Measurements from ENCODE around the gene AKAIN1.

Gene AKAIN1, protein sequence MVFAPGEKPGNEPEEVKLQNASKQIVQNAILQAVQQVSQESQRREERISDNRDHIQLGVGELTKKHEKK

DNA sequence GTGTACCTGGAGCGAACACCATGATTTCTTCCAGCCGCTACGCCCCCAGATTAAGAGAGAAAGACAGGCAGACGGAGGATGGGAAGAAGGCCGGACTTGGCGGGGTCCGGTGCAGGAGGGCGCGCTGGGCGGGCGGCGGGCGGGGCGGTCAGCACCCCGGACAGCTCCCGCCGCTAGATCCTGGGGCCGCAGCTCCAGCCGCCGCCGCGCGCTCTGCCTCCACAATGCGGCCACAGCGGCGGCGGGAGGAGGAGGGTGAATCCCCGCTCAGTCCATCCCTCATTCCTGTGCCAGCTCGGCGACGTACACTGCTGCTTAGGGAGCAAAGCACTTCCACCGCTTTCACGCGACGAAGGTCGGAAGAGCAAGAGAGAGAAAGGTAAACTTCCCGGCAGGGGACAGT is at the start of gene AKAIN1:
TSS of gene AKAIN1 (minus strand) at position 226 of the 403 bp plus-strand sequence. CDS start at position 22, 204 bp downstream.
- peak; percentile 9 for DNase-seq (ENCODE audit: low spot score)

DNA sequence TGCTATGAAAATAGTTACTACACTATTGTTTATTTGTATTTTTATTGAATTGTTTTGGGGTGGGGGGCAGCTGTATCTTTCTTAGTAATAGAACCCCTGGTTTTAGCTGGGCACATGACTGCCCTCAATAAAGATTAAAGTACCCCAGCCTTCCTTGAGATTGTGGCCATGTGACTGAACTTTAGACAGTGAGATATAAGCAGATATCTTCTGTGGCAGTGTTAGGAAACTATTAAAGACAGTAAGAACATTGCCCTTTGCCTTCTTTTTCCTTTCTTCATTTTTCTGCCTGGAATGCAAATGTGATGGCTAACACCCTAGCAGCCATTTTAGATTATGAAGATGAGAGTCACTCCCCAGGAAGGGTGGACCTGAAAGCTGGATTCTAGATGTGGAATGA is 47.9 kb upstream of the AKAIN1 start:
- DNase-seq (ENCODE audit: low spot score): no peak

DNA sequence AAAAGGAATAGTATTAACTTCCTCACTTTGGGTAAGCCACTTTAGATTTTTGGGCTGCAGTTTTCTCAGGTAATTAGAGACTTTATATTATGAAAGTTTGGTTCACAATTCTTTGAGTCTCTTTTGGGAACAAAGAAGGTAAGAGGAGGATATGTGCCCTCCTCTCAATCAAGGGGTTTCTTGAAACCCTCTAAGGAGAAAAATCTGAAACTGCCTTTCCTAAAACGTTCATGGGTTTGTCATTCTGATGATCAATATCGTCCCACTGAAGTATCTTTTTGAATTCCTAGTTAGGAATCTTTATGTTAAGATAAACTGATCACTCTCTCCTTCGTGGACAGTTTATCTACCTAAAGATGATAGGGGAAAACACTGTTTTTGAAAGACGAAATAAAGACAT is 42.4 kb upstream of the AKAIN1 start:
- no peak for DNase-seq (ENCODE audit: low spot score)

DNA sequence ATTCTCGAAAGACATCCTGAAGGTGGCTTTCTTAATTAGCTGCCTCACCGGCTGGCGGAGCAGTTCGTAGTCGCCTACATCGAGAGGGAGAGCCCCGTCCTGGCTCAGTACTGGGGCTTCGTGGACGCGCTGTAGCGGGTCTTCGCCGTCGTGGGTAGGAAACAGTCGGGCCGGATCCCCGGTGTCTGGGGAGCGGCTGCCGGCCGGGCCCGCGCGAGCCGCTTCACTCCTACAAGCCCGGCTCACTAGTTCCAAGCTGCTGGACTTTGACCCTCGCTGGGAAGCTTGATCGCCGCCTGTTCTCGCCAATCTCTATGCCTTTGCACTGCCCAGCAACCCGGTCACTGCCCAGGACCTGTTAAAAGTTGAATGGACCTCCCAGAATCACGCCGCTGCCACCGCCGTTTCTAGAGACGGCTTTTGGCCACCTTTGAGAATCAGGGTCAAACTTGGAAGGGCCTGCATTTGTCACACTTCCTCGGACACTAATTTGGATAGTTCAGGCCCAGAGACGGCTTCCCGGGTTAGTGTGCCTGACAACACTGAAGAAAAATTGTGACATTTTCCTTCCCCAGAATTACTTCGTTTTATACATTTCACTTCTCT is 41.4 kb upstream of the AKAIN1 start:
- DNase-seq (ENCODE audit: low spot score): peak; percentile 31

DNA sequence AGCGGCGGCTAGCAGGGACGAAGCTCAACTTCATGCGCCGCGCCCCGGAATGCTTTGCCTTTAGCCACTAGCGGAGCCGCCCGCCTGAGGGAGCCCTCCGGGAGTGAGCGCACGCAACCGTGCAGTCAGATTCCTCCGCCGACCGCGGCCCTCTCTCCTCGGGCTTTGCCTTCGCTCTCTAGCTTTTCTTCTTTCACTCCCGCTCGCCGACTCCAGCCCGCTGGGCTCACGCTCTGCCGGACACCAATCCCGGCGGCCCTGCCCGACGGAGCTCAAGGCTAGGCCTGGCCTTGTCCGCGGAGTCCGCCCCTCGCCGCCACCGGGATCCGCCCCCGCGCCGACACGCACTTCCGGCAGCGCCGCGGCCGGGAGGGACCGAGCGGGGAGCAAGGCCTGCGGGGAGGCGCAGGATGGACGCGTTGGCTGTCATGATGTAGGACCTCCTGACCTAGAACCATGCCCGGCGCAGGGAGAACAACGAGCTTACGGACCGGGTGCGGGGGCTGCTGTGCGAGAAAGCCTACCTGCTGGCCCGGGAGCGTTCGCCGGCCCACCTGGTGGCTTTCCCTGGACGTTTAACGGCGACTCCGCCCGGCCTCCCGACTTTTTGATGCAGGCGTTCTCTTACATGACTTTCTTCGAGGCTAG is 40.8 kb upstream of the AKAIN1 start:
- DNase-seq (ENCODE audit: low spot score): peak; percentile 72

DNA sequence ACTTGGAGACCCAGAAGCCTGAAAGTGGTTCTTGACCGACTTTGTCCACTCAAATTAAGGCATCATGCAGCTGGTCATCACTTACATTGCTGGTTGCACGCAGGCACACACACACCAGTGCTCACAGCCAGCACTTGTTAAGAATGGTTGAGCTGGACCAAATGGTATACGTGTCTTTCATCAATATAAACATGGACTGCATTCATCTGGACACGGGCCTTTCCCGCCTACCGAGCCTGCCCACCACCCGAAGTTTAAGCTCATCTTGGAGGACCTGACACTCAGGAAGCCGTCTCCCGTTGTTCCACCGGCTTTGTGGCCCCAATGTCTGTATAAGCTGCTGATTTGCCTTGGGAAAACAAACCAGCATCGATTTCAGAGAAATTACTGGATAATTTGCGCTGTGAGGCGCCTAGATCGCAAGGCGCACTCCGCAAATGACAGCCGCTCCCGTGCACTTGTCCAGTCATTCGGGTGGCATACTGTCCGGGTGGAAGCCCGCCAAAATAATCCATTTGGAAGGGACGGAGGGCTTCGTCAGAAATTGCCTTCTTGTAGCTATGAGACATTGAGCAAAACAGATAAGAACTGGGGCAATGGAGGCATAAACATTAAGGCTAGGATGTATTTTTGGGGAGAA is 40.1 kb upstream of the AKAIN1 start:
- no peak for DNase-seq (ENCODE audit: low spot score)

DNA sequence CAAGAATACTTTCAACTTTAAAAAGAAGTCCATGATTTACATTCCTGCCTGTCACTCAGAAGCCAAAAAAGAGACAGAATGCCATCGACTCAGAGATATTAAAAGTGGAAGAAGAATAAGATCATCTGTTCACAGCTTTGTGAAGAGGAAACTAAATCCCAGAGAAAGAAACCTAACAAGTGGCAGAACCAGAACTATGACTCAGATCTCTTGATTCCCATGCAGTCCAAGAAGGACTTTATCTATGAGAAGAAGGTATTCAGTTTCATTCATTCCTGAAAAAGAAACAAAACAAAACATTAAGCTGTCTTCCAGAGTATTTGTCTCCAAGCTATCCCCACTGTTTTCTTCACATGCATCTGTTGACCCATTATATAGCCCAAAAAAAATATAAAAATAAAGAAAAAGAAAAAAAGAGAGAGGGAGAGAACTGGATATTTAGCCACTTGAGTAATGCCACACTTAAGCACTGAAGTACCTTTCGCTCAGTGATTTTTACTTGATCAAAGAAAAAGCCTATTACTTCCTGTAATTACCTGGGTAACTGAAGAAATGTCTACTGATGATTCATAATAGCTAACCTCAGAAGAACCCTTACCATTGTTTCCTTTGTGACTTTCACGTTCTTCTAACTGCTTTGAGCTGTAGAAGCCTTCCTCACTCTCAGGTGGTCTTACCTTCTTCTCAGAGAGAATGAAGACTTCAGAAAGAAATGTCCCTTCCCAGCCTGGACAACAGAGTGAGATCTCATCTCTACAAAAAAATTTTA is 17.7 kb upstream of the AKAIN1 start:
- no peak for DNase-seq (ENCODE audit: low spot score)

DNA sequence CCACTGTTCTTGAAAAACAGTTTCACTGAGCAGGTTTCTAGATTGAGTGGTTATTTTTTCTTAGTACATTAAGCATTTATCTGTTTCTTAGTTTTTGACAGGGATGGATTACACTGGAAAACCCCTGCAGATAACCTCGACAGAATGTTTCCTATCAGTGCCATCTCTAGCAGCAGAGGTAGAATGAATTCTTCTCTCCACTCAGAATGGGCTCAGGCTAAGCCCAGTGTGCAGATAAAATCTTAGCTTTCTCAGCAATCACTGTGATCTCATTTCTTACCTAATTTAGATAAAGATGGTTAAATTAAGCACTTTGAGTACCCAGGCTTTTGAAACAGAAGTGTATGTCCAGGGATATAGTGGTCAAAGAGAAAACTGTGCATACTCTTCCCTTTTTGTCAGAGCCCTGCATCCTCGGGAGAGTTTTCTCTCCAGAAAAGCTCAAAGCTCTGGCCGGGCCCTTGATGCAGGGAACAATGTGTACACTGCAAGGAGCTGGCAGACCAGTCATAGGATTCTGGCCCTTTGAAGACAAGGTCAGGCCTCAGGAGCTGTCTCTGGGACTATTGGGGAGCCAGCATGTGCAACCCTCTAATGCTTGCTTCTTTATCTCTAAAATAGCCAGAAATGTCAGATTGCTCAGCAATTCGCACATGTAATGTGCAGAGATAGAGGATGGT is 10.6 kb upstream of the AKAIN1 start:
- DNase-seq (ENCODE audit: low spot score): no peak

DNA sequence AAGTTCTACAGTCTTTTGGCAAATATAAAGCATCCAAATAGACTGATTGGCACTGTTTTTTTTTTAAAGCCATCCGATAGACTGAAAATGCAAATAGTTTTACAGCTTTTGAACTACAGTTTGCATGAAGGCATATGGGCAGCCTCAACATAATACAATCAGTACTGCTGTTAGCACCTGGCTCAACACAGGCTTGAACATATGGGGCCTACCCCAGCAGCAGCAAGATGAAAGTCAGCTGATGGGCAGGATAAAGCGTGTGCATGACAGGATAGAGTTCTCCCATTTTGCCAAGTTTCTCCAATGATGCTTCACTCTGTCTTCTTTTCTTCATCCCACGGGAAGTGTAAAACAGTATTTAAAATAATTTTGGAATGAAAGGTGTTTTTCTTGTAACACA is 1.3 kb upstream of the AKAIN1 start:
- no peak for DNase-seq (ENCODE audit: low spot score)

DNA sequence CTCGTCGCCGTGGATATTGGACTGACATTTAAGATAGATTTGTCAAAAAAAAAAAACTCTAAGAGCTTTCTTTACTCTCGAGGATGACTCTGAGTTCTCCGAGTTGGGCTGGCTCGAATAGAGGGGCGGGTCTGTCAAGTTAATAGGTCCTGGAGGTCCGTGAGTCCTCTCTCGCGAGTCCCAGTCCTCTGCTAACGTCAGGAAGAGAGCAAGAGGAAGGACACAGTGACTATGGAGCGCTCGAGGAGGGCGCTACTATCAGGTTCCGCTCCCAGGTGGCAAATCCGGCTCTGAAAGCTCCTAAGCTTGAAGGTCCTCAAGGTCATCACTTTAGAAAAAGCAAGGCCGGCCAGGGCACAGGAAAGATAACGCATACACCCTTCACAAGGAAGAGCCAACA is 404 bp upstream of the AKAIN1 start:
- DNase-seq (ENCODE audit: low spot score): no peak

DNA sequence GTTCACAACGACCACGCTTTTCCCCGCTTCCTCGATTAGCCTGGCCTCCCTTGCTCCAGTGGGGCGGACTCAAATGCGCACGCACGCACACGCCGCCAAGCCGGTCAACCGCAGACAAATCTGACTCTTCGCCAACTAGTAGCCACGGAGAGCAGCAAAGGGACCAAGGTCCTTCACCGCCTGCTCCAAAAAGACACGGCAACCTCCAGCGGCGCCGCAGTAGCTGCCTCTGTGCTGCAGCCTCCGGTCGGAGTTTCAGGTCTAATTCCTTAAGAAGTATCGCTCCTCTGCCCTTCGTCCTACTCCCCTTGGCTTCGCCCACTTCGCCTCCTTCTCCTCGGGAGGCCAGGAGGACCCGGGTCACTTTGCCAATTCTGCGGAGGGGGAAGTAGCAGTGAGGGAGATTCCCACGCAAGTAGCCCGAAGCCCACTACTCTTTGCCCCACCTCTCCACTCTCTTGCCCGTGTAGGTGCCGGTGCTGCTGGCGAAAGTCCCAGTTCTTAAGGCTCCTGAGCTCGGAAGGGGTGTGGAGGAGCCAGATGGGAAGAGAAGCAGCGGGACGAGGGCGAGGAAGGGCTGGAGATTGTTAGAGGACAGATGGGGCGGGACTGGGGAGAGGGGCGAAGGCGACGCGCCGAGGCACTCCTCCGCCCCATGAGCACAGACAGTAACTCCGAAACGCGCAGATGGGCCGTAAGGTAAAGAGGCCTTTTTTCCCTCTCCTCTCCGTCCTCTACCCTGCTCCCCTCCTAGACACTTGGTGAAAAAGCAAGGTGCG is 615 bp downstream of the AKAIN1 start:
- DNase-seq (ENCODE audit: low spot score): no peak

DNA sequence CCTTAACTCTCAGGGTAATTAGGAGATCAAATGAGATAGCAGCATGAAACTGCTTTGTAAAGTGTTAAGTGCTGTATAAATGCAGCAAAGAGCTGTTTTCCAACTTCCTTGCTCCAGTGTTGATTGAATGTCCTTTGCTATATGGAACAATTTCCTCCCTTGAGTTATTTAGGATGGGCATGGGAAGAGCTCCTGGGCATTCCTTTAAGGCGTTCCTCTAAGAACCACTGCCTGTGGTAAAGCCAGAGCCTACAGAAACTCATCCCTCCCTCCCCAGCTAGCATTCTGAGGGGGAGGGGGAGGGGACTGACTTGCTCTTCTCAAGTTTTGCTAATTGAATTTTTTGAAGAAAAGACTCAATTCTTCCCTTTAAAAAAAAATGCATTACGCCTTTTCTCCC is 1.4 kb downstream of the AKAIN1 start:
- no peak for DNase-seq (ENCODE audit: low spot score)

DNA sequence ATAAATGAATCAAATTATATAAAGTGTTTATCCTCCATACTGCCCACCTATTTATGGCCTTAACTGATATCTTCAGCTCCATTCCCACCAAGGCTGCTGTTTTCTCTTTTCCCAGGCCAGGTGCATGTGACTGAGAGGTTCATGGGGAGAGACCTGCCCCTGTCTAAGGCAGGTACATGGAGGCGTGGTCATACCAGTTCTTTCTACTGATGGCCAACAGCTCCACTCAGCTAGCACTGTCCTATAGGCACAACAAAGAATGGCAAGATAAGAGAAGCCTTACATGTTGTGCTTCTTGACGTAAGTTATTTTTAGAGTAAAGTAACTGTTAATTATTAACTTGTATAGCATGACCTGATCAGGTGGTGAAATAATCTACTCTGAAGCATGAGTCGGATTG is 16.8 kb downstream of the AKAIN1 start:
- DNase-seq (ENCODE audit: low spot score): no peak

DNA sequence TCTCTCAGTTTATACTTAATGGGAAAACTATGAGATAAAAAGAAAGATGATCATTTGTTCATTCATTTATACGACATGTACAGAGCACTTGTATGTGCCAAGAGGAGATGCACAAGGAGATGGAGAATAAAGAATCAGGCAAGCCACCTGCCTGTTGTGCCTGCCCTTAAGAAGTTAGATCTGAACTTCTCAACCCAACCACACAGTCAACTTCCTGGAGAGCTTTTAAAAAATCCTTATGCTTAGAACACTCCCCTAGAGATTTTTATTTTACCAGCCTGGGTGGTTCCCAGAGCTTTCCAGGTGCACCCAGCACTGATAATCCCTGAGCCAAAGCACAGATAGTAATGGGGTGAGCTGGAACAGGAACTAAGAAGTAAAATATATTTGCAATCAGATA is 18.5 kb downstream of the AKAIN1 start:
- no peak for DNase-seq (ENCODE audit: low spot score)

DNA sequence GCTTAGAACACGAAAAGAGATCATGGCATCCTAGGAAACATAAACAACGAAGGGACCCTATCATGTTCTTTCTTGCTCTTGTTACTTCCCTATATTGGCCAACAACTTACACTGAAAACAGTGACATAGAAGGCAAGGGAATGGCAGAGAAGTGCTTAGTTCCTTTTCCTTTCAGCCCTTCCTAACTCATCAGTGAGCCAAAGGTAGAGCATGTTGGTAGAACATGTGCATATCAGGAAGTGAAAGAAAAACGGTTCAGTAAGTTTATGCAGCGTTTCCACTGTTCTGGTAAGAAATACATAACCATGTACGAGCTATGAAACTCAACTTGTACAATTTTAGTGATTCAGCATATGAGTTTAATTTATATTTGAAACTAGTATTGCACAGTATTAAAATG is 21.7 kb downstream of the AKAIN1 start:
- DNase-seq (ENCODE audit: low spot score): no peak

DNA sequence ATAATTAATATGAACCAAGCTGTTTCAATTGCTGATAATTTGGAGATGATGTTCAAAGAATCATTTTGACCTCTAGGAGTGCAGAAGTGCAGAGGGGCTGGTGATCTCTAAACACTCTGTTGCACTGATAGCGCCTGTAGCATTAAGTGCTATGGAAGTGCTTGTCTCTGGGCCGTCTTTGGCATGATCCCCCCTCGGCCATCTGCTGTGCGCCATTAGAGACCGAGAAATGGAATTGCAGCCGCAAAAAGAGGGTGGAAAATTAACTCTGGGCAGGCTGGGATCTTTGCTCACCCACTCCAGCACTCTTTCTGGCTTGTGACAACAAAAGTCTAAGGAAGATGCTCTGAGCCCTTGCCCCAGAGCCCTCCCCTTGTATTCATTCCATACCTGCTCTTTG is 23.4 kb downstream of the AKAIN1 start:
- no peak for DNase-seq (ENCODE audit: low spot score)

DNA sequence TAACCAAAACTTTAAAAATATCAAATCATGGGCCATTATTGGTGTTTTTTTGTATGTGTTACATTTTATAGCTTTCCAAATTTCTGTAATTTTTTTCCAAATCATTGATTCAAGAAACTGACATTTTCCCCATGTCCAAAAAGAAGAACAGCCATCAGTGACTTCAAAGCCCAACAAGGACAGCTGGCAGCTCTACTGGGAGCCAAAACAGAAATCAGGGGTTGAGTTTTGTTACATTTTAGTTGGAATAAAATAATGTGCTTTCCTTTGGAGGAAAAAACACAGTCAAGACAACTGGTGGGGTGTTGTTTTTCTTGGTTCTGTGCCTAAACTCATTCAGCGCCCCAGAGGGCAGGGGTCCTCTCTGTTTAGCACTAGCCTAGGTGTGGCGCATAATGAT is 23.8 kb downstream of the AKAIN1 start:
- no peak for DNase-seq (ENCODE audit: low spot score)

DNA sequence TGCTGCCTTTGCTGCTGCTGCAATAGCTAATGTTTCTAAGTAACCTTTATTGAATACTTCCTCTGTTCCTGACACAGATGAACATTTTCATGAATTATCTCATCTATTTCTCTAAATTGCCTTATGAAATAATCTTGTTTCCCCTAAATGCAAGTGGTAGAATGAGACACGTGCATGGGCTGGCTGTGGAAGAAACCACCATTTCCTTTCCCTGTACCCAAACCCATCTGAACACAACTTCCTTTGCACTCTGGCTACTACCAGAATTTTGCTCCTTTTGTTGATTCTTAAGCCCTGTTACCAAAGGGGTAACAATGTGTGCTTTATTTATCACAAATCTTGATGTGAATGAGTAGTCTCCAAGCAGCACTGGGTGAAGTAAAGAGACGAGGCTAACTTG is 29.2 kb downstream of the AKAIN1 start:
- no peak for DNase-seq (ENCODE audit: low spot score)

DNA sequence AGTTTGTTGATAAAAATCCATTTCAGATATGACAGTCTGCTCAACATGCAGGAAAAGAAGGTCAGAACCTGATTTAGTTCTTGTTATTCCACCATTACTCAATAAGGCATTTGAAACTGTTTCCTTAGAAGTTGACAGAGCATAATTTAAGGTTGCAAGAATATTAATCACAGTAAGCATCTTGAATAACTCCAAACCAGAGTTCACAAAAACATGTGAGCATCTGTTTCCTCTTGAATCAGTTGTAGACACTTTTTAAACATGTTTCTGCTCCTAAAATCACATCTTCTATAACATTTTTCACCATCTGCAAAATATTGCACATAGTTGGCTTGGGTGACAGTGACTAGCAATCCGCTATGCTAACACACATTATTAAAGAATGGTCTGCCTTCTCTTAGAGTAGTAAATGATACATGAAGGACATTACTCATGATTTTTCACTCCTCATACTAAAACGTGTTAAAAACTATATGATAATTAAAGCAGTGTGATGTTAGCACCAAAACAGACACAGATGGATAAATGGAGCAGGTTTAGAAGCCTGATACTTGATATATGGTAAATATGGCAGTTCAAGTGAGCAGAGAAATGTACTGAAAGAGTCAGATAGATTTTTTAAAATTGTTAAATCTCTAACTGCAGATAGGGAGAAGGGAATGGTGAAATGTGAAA is 30.3 kb downstream of the AKAIN1 start:
- no peak for DNase-seq (ENCODE audit: low spot score)

DNA sequence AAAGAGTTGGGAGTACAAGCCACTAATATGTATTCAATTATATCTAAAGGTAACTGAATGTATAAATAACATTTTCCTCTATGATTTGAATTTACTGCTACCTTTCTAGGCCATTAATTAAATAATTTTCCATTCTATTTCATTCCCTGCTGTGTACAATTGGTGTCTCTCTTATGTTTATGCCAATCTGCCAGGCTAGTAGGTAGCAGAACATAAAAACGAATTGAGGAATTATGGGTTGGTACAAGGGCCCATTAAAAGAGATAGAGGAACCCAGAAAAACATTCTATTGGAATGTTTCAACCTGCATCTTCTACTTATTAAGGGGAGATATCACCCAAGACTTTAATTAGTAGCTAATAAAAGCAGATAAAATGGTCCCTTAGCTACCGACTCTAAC is 32.2 kb downstream of the AKAIN1 start:
- no peak for DNase-seq (ENCODE audit: low spot score)

DNA sequence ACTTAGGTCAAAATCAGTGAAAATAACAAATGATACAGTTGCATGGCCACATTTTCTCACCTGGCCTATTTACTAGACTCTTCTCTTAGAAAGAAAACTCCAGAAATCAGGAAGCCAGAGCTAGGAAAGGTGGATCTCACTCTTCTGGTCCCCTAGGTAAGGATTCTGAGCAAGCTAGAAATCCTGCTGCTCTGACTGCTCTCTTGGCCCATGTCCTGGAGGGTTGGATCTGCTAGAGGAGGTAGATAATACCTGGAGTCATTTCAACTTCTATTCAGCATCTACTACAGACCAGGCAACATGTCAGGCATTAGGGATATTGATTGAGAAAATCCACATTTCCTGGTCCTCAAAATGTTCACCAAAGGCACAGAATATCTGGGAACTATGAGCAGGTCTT is 34.9 kb downstream of the AKAIN1 start:
- DNase-seq (ENCODE audit: low spot score): no peak
